Ecto neural progenitor cell (in vitro differentiated cells): ENCODE data around the gene MAPK10.
"Not testable (repeated sequence)": the region's sequence is repeated elsewhere in the genome, so short reads cannot be mapped to it uniquely, and the experiment has no call there.

Experiments used
- DNase-seq: peaks from one replicate; pipeline ENCODE4 v3.0.0-alpha.2; 2018; ENCODE audit warnings: low spot score

Gene MAPK10

DNA sequence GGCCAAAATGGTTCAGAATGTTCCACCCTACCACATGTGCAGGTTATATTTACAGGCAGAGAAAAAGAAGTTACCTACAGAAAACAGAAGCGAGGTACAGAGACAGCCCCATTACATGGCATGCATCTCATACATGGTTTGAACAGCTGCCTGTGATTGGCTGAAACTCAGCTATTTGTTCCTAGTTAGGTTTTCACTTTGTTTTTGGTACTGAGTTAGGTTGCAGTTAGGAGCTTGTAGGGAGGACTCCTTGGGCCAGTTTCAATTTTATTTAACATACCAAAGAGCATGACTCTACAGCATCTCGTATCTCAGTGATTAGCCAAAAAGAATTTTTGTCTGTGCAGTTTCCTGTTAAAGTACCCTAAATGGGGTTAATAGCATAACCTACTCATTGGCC is 392.0 kb downstream of the MAPK10 start:
- no peak for DNase-seq

DNA sequence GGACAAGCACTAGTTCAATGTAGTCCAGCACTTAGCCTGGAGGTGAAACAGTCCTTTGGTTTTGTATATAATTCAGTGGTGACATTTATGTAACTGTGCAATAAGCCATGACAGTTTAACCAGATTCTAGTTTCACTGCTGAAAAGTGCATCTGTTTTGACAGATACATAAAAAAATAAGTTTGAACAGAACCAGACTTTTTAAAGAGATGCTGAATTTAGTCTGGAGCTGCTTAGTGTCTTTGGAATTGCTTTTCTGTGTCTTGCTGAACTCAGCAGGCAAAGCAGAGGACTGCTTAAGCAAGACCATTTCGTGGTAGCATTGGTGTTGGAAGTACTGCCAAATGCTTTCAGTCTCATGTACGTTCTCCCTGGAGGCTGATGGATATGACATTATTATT is 393.5 kb downstream of the MAPK10 start:
- DNase-seq, result no peak

DNA sequence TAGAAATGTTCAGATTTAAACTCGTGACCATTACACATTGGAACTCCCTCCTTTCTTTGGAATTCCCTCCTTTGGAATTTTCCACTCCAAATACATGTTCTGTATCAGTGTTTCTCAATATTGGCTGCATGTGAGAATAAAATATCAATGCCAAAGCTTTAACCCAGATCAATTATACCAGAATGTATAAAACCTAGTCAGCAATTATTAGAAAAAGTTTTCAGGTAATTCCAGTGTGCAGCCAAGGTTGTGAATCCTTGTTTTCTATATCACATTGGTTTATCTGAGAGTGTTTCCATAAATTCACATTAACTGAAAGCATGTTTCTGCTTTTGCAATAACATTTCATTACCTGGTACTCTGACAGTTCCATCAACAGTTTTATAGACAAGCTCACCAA is 394.3 kb downstream of the MAPK10 start:
- DNase-seq, result no peak

DNA sequence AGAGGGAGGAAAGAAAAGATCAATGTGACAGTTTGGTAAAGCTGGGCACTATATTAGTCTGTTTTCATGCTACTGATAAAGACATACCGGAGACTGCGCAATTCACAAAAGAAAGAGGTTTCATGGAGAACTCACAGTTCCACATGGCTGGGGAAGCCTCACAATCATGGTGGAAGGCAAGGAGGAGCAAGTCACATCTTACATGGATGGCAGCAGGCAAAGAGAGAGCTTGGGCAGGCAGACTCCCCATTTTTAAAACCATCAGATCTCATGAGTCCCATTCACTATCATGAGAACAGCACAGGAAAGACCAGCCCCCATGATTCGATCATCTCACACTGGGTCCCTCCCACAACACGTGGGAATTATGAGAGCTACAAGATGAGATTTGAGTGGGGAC is 394.8 kb downstream of the MAPK10 start:
- DNase-seq, result not testable (repeated sequence)

DNA sequence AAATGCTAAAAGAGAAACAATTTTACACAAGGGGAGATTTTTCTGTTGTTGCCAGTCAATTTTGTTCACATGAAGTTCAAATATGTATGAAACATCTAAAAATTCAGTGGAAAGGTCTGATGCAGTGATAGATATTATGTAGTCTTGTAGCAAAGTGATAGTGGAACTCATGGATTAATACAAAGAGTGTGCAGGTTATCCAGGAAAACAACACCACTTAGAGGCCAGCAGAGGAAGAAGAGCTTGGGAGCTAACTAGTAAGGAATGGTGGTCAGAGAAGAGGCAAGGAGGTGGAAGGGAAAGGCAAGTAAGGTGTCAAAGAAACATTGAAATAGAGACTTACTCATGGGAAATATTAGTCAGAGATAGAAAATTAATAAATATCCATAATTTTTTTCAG is 395.6 kb downstream of the MAPK10 start:
- no peak for DNase-seq

DNA sequence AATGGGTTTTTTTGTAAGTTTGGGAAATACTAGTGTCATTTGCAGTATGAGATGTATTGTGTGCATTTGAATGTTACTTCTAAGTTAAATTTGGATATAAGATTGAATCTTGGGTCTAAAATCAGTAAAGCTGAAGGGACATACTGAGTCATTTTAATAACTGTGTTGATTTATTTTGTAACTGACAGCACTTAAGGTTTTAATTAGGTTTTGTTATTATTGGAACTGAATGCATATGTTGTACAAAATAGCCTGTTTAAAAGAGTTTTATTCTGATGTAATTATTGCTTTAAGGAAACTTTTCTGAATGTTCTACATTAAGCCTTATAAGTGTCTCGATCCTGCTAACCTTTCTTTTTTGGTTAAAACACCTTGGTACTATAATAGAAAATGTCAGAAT is 396.6 kb downstream of the MAPK10 start:
- no peak for DNase-seq

DNA sequence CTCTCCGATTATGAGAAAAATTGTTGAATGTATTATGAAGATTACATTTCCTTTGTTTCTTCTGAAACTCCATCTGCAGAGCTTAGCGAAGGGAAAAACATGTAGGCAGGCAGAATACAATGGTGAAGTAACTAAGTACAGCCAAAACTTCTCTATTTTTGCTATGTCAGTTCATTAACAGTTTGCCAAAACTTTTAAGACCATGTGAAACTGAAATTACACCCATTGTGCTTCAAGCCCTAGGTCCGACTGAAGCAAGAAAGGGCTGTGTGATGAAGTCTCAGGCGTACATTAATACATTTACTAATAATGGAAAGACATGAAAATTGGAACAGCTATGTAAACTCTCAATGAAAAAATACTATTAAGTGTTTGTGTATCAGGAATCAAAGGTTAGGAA is 398.0 kb downstream of the MAPK10 start:
- DNase-seq, result no peak

DNA sequence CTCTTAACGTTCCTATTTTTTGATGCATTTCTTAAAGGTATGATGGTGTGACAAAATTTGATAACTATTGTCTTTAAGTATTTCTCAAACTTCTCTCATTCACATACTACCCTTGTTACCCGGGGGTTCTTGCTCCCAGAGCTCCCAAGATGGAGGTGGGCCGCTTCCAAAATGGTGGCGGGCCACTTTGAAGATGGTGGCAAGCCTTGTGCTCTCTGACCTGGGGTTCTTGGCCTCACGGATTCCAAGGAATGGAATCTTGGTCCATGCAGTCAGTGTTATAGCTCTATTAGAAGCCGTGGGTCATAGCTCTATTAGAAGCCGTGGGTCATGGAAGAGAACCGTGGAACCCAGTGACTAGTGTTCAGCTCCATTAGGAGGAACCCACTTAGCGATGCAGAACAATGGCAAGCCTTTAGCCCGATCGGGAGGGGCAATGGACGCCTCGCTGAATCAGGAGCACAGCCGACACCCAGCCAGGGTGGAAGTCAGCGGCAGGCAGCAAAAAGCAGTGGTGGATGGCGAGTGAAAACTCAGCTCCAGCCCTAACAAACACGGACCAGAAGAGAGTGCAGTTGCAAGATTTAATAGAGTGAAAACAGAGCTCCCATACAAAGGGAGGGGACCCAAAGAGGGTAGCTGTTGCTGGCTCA is 403.4 kb downstream of the MAPK10 start:
- DNase-seq, result no peak

DNA sequence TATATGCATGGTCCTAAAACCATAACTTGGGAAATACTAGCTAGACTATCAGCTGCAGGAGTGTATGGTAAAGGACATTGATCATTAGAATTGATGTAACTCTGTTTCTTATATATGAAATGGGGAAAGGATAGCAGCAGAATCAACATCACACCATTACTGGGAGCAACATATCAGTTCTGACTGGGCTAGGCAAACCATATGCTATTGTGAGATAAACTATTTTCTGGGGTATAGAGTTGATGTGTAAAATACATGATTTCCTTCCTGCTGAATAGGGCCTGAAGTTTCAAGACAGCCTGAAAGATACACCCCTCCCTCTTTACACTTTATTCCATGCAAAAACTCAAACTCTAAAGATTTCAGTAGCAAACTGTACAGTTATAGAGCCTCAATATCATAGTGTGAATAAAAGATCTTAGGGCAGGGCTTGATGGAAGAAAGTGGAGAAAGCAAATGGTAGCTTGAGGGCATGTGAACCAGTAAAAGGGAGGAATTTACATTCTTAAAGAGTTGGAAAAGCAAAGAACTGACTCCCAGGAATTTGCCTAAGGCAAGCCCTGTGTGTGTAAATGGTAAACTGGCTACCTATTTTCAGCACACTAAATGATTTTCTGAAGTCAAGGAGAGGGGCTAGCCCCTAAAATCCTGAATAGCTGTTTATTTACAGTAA is 404.1 kb downstream of the MAPK10 start:
- no peak for DNase-seq

DNA sequence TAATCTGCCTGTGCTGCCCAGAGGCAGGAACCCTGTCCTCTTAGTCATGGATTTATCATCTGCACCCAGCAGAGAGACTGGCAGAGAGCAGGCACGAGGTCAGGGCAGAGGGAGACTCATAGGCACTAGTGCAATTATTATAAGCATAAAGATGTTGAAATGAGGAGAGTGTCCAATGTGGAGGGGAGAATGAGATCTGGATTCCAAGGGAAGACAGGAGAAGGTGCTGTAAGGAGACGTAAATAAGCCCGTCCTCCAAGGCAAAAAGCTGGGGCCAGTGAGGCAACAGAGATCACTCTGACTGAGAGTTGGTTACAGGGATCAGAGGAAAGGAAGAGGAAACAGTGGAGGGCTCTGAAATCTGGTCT is 406.2 kb downstream of the MAPK10 start:
- DNase-seq, result no peak

DNA sequence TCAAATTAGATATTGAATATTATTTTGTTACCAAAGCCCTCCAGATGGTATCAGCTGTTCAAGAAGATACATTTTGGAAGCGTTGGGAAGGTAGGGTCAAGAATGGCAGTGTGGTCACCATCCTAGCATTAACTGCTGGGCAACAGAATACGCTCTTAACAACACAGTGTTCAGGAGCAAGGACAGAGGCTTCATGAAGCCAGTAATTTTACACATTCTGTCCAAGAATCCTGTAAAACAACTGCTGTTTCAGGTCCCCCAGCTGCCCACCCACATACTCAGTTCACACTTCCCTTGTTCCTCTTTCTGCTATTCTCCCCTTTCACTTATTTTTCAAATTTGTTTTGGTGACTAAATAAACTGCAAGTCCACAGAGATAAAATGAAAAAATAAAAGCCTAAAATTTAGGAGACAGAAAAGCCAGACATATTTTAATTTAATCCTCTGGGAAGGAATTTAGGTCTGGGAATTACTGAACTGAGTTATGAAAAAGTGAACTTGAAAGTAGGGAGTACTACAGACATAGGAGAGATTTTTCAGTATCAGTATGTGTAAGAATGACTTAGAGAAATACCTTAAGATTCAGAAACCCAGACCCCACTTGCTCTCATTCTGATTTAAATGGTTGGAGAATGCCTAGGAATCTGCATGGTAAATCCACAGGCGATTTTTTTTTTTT is 406.7 kb downstream of the MAPK10 start:
- no peak for DNase-seq

DNA sequence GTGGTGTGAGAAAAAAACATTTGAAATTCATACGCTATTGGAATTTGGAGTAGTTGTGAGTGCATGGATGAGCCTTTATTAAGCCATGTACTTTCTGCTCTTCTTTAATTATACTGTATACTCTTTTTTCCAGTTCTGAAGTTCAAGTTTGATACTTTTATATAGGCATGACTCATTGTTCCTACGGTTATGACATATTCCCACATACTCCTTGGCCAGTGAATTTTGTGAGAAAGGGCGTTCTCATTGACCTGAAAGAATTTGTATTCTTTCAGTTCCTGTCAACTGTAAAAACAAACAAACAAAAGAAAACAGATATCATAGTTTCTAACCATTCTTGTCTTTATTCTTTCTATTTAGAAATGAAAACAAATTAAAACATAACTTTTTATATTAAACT is 407.3 kb downstream of the MAPK10 start:
- no peak for DNase-seq

DNA sequence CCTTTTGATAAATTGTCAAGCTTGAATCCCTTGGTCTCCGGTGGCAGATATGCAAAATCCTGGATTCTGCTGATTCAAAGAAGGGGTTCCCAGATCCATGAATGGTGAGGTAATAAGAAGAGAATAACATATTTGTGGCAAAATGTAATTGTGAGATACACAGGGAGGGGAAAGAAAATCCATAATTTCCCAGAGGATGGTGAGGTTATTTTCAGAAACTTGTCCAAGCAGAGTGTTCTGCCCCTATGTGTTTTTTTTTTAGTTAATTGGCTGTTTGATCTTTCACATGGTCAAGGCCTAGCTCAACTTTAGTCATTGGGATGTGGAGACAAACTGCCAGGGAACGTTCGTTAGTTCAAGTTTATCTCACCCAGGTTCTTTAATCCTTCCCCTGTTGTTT is 408.8 kb downstream of the MAPK10 start:
- DNase-seq, result no peak

DNA sequence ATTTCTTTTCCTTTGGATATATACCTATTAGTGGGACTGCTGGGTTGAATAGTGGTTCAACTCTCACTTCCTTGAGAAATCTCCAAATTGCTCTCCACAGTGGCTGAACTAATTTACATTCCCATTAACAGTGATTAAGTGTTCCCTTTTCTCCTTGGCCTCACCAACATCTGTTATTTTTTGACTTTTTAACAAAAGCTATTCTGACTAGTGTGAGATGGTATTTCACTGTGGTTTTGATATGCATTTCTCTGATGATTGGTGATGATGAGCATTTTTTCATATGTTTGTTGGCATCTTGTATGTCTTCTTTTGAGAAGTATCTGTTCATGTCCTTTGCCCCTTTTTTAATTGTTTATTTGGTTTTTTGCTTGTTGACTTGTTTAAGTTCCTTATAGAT is 413.0 kb downstream of the MAPK10 start:
- DNase-seq, result no peak

DNA sequence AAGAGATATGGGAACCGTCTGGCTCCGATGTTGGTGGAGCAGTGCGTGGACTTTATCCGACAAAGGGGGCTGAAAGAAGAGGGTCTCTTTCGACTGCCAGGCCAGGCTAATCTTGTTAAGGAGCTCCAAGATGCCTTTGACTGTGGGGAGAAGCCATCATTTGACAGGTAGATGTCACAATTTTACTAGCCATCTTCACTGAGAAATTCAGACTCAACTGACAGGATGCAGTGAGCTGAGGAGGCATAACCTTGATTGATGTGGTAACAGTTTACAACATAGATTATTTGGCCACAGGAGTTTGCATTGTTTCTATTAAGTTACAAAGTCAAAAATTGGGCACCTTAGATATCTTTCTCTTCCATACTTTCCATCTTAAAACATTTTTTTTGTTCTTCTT is 417.7 kb downstream of the MAPK10 start:
- no peak for DNase-seq

DNA sequence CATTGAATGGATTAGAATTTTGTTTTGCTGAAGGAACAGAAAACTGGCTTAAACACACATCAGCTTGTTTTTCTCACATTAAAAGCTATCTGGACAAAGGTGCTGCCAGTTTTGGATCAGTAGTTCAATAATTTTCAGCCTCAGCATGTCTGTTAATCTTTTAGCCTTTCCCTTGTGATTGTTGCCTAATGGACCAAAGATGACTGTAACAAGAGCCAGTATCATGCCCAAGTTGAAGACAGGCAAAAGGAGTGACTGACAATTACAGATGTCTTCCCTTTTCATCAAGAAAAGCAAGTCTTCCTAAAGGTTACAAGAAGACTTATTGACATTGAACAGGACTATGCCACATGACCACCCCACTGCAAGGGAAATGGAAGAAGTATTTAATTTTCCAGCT is 419.7 kb downstream of the MAPK10 start:
- DNase-seq, result no peak
